ENCODE data around the gene CELA3B.

Gene CELA3B

GRCh38 chr1:22025368-22026155, 48.7 kb downstream of the CELA3B start (continued):
- TF ChIP-seq KLF10 (tag by site-specific recombination; IDR thresholded peaks at IDR 0.05) (peak; percentile 58; the same call in 1 of the 2 replicates), ZNF548 (tag by site-specific recombination; IDR thresholded peaks at IDR 0.05) (no peak), KLF7 (tag by site-specific recombination; IDR thresholded peaks at IDR 0.05; ENCODE audit: borderline replicate concordance) (peak; percentile 13; the same call in 1 of the 2 replicates), ZBTB10 (tag by site-specific recombination; IDR thresholded peaks at IDR 0.05) (peak; percentile 78; the same call in 1 of the 2 replicates), ZNF221 (tag by site-specific recombination; IDR thresholded peaks at IDR 0.05; ENCODE audit: borderline replicate concordance) (no peak), ZNF24 (tag by site-specific recombination; IDR thresholded peaks at IDR 0.05) (peak; percentile 5; the same call in 1 of the 2 replicates), ZFP37 (tag by site-specific recombination; IDR thresholded peaks at IDR 0.05) (peak; percentile 74), ZNF530 (tag by site-specific recombination; IDR thresholded peaks at IDR 0.05; ENCODE audit: low read depth) (no peak), ZNF560 (tag by site-specific recombination; IDR thresholded peaks at IDR 0.05; ENCODE audit: borderline replicate concordance) (no peak), ZNF292 (tag by site-specific recombination; IDR thresholded peaks at IDR 0.05; ENCODE audit: borderline replicate concordance, low read depth) (no peak), ZNF510 (tag by site-specific recombination; IDR thresholded peaks at IDR 0.05; ENCODE audit: insufficient replicate concordance) (no peak), ZNF2 (tag by site-specific recombination; IDR thresholded peaks at IDR 0.05) (peak; percentile 52), FEZF1 (tag by site-specific recombination; IDR thresholded peaks at IDR 0.05) (no peak), ZNF138 (tag by site-specific recombination; IDR thresholded peaks at IDR 0.05; ENCODE audit: borderline replicate concordance) (no peak), REPIN1 (tag by site-specific recombination; IDR thresholded peaks at IDR 0.05; ENCODE audit: low read depth) (0 out of 2 replicates have a peak, but pooled peaks have one; percentile 16), KLF1 (tag by site-specific recombination; IDR thresholded peaks at IDR 0.05) (peak; percentile 66), ZNF274 (IDR thresholded peaks at IDR 0.05; ENCODE audit: low read length) (no peak), ZNF274 (tag by site-specific recombination; IDR thresholded peaks at IDR 0.05; ENCODE audit: borderline replicate concordance) (no peak), ZNF629 (tag by site-specific recombination; IDR thresholded peaks at IDR 0.05) (peak; percentile 64), ZNF791 (tag by site-specific recombination; IDR thresholded peaks at IDR 0.05) (no peak)
- TF ChIP-seq, protein P1, sequence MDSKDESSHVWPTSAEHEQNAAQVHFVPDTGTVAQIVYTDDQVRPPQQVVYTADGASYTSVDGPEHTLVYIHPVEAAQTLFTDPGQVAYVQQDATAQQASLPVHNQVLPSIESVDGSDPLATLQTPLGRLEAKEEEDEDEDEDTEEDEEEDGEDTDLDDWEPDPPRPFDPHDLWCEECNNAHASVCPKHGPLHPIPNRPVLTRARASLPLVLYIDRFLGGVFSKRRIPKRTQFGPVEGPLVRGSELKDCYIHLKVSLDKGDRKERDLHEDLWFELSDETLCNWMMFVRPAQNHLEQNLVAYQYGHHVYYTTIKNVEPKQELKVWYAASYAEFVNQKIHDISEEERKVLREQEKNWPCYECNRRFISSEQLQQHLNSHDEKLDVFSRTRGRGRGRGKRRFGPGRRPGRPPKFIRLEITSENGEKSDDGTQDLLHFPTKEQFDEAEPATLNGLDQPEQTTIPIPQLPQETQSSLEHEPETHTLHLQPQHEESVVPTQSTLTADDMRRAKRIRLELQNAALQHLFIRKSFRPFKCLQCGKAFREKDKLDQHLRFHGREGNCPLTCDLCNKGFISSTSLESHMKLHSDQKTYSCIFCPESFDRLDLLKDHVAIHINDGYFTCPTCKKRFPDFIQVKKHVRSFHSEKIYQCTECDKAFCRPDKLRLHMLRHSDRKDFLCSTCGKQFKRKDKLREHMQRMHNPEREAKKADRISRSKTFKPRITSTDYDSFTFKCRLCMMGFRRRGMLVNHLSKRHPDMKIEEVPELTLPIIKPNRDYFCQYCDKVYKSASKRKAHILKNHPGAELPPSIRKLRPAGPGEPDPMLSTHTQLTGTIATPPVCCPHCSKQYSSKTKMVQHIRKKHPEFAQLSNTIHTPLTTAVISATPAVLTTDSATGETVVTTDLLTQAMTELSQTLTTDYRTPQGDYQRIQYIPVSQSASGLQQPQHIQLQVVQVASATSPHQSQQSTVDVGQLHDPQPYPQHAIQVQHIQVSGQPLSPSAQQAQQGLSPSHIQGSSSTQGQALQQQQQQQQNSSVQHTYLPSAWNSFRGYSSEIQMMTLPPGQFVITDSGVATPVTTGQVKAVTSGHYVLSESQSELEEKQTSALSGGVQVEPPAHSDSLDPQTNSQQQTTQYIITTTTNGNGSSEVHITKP (tag by site-specific recombination; IDR thresholded peaks at IDR 0.05) = peak; percentile 68
- TF ChIP-seq, protein P2, sequence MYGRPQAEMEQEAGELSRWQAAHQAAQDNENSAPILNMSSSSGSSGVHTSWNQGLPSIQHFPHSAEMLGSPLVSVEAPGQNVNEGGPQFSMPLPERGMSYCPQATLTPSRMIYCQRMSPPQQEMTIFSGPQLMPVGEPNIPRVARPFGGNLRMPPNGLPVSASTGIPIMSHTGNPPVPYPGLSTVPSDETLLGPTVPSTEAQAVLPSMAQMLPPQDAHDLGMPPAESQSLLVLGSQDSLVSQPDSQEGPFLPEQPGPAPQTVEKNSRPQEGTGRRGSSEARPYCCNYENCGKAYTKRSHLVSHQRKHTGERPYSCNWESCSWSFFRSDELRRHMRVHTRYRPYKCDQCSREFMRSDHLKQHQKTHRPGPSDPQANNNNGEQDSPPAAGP (tag by site-specific recombination; IDR thresholded peaks at IDR 0.05) = peak; percentile 43
- TF ChIP-seq, protein P3, sequence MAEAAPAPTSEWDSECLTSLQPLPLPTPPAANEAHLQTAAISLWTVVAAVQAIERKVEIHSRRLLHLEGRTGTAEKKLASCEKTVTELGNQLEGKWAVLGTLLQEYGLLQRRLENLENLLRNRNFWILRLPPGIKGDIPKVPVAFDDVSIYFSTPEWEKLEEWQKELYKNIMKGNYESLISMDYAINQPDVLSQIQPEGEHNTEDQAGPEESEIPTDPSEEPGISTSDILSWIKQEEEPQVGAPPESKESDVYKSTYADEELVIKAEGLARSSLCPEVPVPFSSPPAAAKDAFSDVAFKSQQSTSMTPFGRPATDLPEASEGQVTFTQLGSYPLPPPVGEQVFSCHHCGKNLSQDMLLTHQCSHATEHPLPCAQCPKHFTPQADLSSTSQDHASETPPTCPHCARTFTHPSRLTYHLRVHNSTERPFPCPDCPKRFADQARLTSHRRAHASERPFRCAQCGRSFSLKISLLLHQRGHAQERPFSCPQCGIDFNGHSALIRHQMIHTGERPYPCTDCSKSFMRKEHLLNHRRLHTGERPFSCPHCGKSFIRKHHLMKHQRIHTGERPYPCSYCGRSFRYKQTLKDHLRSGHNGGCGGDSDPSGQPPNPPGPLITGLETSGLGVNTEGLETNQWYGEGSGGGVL (tag by site-specific recombination; IDR thresholded peaks at IDR 0.05) = peak; percentile 57; the same call in 1 of the 2 replicates
- TF ChIP-seq, protein P4, sequence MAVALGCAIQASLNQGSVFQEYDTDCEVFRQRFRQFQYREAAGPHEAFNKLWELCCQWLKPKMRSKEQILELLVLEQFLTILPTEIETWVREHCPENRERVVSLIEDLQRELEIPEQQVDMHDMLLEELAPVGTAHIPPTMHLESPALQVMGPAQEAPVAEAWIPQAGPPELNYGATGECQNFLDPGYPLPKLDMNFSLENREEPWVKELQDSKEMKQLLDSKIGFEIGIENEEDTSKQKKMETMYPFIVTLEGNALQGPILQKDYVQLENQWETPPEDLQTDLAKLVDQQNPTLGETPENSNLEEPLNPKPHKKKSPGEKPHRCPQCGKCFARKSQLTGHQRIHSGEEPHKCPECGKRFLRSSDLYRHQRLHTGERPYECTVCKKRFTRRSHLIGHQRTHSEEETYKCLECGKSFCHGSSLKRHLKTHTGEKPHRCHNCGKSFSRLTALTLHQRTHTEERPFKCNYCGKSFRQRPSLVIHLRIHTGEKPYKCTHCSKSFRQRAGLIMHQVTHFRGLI (tag by site-specific recombination; IDR thresholded peaks at IDR 0.05) = no peak

Measured in HEK293 (cell line).